Fibroblast of the aortic adventitia (primary cell): Measurements from ENCODE around the gene GRID2IP. TPM values are rescaled to one million over a fixed set of nuclear protein-coding genes. Genes with fewer than 3 reads are reported as not detected.

ENCODE experiments used
- DNase-seq: peaks from one replicate; pipeline ENCODE4 v3.0.0-alpha.2; 2010; ENCODE audit warnings: low read depth
- H3K4me3 ChIP-seq: 2 replicates; pipeline ENCODE4 v1.5.1; 2011; ENCODE audit warnings: low read depth, mild to moderate bottlenecking, control low read depth, low read length, moderate library complexity
- CTCF ChIP-seq: IDR thresholded peaks from 2 replicates; pipeline ENCODE4 v1.5.1; 2011; ENCODE audit warnings: mild to moderate bottlenecking, low read length, control low read depth, inconsistent platforms; ENCODE audit not compliant: insufficient read depth
- total RNA-seq: library from RNA; depleted of rRNA; stranded (reverse); fragments of >200 nt; gene quantifications from 2 replicates; pipeline ENCODE4 v1.2.3, GENCODE V29; 2012; ENCODE audit warnings: low replicate concordance

Gene GRID2IP
- total RNA-seq, 1 donor, result not detected

DNA sequence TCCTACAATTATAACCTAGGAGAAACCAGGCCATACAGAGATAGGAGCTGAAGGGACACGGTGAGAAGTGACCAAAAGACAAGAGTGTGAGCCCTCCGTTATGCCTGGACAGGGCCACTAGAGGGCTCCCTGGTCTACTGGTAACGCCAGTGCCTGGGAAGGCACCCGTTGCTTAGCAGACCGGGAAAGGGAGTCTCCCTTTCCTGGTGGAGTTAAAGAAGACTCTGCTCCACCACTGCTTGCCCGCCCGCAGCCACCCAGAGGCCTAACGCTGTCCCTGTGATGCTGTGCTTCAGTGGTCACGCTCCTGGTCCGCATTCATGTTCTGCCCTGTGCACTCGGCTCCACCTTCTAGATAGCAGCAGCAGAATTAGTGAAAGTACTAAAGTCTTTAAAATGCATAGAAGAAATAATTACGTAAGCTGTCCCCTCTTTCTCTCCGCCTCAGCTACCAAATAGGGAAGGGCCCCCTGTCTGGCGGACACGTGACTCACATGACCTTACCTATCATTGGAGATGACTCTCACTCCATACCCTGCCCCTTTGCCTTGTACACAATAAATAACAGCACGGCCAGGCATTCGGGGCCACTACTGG, 34.8 kb downstream of the GRID2IP start:
- H3K4me3 ChIP-seq, result peak overlapping the region; percentile 42
- peak; percentile 87 for DNase-seq
- TF ChIP-seq CTCF, result peak; percentile 93

- TF ChIP-seq CTCF, result no peak
- H3K4me3 ChIP-seq, result no peak overlapping the region
- DNase-seq, result no peak
These were observed 37.7 kb downstream of the GRID2IP start for GRCh38 chr7:6513541-6513940.

DNA sequence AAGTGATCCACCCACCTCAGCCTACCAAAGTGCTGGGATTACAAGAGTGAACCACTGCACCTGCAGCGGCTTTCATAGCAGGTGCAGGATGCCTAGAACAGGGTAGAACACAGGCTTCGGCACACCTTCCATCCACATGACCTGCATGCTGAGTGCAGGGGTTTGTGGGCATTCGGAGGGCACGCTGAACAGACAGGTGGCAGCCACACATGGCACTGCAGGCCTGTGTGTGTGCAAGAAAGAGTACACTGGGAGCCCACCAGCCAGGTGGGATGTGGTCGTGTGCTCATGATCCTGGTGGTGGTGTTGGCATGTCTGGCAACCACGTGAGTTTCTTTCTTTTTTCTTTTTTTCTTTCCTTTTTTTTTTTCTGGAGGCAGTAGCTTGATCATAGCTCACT, 38.4 kb downstream of the GRID2IP start:
- H3K4me3 ChIP-seq, result no peak overlapping the region
- TF ChIP-seq CTCF, result no peak
- no peak for DNase-seq

DNA sequence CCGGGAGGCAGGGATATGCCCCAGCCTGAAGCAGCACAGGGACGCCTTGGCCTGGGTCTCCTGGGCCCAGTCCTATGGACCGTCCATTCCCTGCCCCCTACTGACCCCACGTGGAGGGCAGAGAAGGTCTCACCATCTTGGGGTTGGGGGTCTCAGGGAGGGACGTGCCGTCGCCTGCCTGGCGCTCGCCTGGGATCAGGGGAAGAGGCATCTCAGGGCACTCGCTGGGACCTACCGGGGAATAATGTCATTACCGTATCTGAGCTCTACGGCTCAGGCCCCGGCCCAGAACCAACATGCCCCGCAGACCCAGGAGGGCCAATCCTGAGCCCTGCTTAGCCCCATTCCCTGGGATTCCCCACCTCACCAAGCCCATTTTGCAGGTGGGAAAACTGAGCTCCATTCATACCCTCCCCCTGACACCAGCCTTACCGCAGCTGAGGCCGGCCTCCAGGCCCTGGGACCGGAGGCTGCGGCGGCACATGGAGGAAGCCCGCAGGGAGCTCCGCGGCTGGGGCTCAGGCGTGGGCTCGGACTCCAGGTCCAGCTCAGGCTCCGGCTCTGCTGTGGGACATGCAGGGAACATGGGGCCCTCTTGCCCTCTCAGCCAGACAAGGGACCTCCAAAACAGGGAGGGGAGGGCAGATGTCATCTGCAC, 40.7 kb downstream of the GRID2IP start:
- TF ChIP-seq CTCF, result no peak
- DNase-seq, result no peak
- no peak overlapping the region for H3K4me3 ChIP-seq

DNA sequence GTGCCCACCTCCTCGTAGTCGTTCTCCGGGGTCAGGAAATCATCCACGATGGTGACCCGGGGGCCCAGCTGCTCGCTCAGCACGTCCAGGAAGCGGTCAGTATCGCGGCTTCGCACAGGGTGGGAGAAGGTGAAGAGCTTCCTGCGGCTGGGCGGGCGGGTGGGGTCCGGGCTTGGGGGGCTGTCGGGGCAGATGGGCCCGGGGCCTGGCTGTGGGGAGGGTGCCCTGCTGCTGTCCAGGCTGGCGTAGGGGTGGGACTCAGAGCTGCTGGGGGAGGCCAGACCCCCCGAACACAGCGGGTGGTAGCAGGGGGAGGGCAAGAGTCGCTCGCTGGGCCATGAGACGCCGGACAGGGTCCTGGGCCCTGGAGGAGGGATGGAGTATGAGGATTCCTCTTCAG, 42.3 kb downstream of the GRID2IP start:
- H3K4me3 ChIP-seq, result no peak overlapping the region
- DNase-seq, result no peak
- no peak for TF ChIP-seq CTCF

DNA sequence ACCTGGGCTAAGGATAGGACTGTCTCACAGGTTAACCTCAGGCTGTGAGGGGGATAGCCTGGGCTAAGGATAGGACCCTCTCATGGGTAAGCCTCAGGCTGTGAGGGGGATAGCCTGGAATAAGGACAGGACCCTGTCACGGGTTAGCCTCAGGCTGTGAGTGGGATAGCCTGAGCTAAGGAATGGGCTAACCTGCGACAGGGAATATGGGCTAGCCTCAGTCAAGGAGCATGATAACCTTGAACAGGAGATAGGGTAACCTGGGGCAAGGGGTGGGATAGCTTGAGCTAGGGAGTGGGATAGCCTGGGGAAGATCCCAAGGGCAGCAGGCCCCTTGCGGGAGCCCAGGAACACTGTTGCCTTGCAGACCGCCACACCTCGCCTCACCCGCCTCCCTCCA, 42.7 kb downstream of the GRID2IP start:
- TF ChIP-seq CTCF, result no peak
- no peak overlapping the region for H3K4me3 ChIP-seq
- no peak for DNase-seq

DNA sequence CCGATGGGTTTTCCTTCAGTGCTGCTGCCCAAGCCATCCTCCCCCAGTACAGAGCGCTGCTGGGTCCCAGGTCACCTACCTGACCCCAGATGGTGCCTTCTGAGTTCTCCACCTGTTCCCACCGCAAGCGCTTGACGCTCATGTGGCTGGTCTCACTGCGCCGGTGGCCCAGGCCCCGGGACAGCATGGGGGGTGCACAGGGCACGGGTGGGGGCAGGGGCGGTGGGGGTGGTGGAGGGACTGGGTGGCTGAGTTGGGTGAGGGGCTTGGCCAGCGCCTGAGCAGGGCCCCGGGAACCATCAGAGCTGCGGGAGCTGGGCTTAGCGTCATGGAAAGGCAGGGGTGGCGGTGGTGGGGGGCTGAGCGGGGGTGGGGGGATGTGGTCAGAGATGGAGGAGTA, 43.4 kb downstream of the GRID2IP start:
- no peak for TF ChIP-seq CTCF
- DNase-seq, result no peak
- H3K4me3 ChIP-seq, result no peak overlapping the region
